Astrocyte (in vitro differentiated cells and primary cell): ENCODE results near the gene TRMT6. TPM values are rescaled to one million over a fixed set of nuclear protein-coding genes. Genes with fewer than 3 reads are reported as not detected.

ENCODE experiments used
- DNase-seq: peaks from one replicate; pipeline ENCODE4 v3.0.0-alpha.2; 2010; ENCODE audit warnings: low read depth
- FAIRE-seq: peaks from 2 replicates; lab custom pipeline; 2011; peaks lifted over from hg19 to GRCh38; lab: Jason Lieb, UNC
- H2AFZ ChIP-seq: 2 replicates; pipeline ENCODE4 v1.6.0; 2012; ENCODE audit warnings: low read depth, low read length, inconsistent platforms
- H3K27ac ChIP-seq: 2 replicates; pipeline ENCODE4 v1.5.1; 2011; ENCODE audit warnings: low read depth, low read length, inconsistent platforms
- H3K27me3 ChIP-seq: 2 replicates; pipeline ENCODE4 v1.6.0; 2011; ENCODE audit warnings: low read length, inconsistent platforms; ENCODE audit not compliant: insufficient read depth
- H3K36me3 ChIP-seq: 2 replicates; pipeline ENCODE4 v1.5.1; 2011; ENCODE audit warnings: low read length, inconsistent platforms; ENCODE audit not compliant: insufficient read depth
- H3K4me1 ChIP-seq: 2 replicates; pipeline ENCODE4 v1.5.1; 2011; ENCODE audit warnings: low read length, inconsistent platforms; ENCODE audit not compliant: insufficient read depth
- H3K4me2 ChIP-seq: 2 replicates; pipeline ENCODE4 v1.6.0; 2012; ENCODE audit warnings: low read length, inconsistent platforms
- H3K4me3 ChIP-seq: 2 replicates; pipeline ENCODE4 v1.5.1; 2011; ENCODE audit warnings: low read depth, mild to moderate bottlenecking, low read length, inconsistent platforms; ENCODE audit not compliant: insufficient read depth
- H3K79me2 ChIP-seq: 2 replicates; pipeline ENCODE4 v1.6.0; 2012; ENCODE audit warnings: mild to moderate bottlenecking, low read length, inconsistent platforms; ENCODE audit not compliant: insufficient read depth
- H3K9ac ChIP-seq: 2 replicates; pipeline ENCODE4 v1.6.0; 2012; ENCODE audit warnings: mild to moderate bottlenecking, low read length, inconsistent platforms
- H3K9me3 ChIP-seq: 2 replicates; pipeline ENCODE4 v1.5.1; 2012; ENCODE audit warnings: low read depth, mild to moderate bottlenecking, low read length, inconsistent platforms; ENCODE audit not compliant: insufficient read depth
- H4K20me1 ChIP-seq: 2 replicates; pipeline ENCODE4 v1.6.0; 2012; ENCODE audit warnings: low read length, inconsistent platforms; ENCODE audit not compliant: insufficient read depth
- H3K27ac Mint-ChIP-seq: one replicate; pipeline ENCODE4 v1.8.0; 2021; ENCODE audit warnings: mild to moderate bottlenecking, mixed read lengths; ENCODE audit not compliant: unreplicated experiment
- H3K27me3 Mint-ChIP-seq: one replicate; pipeline ENCODE4 v1.8.0; 2021; ENCODE audit warnings: low read depth, mixed read lengths; ENCODE audit not compliant: unreplicated experiment
- H3K36me3 Mint-ChIP-seq: one replicate; pipeline ENCODE4 v1.8.0; 2021; ENCODE audit warnings: low read depth, mixed read lengths; ENCODE audit not compliant: unreplicated experiment
- H3K4me1 Mint-ChIP-seq: one replicate; pipeline ENCODE4 v1.8.0; 2021; ENCODE audit warnings: low read depth, mixed read lengths; ENCODE audit not compliant: unreplicated experiment
- H3K4me3 Mint-ChIP-seq: one replicate; pipeline ENCODE4 v1.8.0; 2021; ENCODE audit warnings: mild to moderate bottlenecking, moderate library complexity, mixed read lengths; ENCODE audit not compliant: unreplicated experiment
- H3K9me3 Mint-ChIP-seq: one replicate; pipeline ENCODE4 v1.8.0; 2021; ENCODE audit warnings: mild to moderate bottlenecking, mixed read lengths; ENCODE audit not compliant: unreplicated experiment
- EZH2 ChIP-seq: IDR thresholded peaks from 2 replicates; pipeline ENCODE4 v1.6.1; 2012; ENCODE audit warnings: mild to moderate bottlenecking, low read length, inconsistent platforms; ENCODE audit not compliant: insufficient read depth
- total RNA-seq: library from RNA; stranded (reverse); gene quantifications from 2 replicates; pipeline ENCODE4 v1.2.1, GENCODE V29; 2021
- TF ChIP-seq, protein P1 (sequence below): IDR thresholded peaks from 2 replicates; pipeline ENCODE4 v1.5.1; 2011; ENCODE audit warnings: low read depth, mild to moderate bottlenecking, inconsistent platforms, low read length, moderate library complexity; ENCODE audit not compliant: insufficient read depth

The TRMT6 gene
- total RNA-seq, 1 donor from 2014 or later, result 14.4 TPM

DNA sequence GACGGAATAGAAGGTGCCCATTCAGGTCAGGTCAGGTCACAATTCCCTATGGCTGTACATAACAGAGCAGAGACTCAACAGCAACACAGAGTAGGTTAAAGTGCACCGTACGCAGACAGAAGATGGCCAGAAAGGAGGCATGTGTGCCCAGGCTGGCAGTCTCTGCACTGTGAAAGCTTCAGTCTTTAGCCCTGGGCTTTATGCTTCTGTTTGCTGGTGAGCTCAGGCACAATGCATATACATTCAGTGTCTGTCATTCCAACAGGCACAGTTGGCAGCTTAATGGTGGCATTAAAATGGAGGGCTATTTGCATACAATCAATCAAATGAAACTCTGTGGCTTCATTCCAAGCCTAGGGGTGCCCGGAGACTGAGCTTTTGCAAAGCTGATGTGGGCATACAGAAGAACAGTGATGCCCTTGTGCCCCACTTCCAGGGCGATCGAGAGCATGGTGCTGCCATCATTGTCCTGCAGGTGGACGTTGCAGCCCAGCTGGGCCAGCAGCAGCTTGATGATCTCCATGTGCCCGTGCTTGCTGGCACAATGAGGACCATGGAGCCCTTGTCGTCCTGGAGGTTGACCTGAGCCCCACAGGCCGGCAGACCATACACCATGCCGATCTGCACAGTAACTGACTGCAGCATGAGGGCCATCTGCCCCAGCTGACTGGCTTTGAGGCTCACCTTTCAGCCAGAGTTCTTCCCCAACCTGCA, 22.4 kb downstream of the TRMT6 start:
- TF ChIP-seq EZH2, result no peak
- TF ChIP-seq, protein P1, sequence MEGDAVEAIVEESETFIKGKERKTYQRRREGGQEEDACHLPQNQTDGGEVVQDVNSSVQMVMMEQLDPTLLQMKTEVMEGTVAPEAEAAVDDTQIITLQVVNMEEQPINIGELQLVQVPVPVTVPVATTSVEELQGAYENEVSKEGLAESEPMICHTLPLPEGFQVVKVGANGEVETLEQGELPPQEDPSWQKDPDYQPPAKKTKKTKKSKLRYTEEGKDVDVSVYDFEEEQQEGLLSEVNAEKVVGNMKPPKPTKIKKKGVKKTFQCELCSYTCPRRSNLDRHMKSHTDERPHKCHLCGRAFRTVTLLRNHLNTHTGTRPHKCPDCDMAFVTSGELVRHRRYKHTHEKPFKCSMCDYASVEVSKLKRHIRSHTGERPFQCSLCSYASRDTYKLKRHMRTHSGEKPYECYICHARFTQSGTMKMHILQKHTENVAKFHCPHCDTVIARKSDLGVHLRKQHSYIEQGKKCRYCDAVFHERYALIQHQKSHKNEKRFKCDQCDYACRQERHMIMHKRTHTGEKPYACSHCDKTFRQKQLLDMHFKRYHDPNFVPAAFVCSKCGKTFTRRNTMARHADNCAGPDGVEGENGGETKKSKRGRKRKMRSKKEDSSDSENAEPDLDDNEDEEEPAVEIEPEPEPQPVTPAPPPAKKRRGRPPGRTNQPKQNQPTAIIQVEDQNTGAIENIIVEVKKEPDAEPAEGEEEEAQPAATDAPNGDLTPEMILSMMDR, result no peak
- no peak for FAIRE-seq
- no peak overlapping the region for H2AFZ ChIP-seq

DNA sequence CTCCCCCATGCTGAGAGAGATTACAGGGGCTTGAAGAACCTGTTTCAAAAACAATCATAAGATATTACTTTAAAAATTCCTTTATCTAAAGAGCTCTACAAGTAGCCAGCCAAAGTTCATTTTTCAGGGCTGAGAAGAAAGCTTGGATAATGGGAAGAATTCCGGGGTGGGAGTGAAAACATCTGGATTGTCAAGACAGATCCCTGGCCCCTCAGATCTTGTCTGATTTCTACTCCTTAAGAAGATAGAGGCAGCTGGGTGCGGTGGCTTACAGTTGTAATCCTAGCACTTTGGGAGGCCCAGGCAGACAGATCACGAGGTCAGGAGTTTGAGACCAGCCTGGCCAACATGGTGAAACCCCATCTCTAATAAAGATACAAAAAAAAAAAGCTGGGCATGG, 24.8 kb downstream of the TRMT6 start:
- H2AFZ ChIP-seq, result no peak overlapping the region
- H3K4me3 ChIP-seq, result no peak overlapping the region
- H3K9me3 ChIP-seq, result no peaks in the 10 kb centered on the region
- H3K9ac ChIP-seq, result no peak overlapping the region
- no peaks in the 10 kb centered on the region for H3K36me3 ChIP-seq
- H3K4me1 ChIP-seq, result no peaks in the 10 kb centered on the region
- FAIRE-seq (no peak), DNase-seq (no peak)
- H3K4me1 Mint-ChIP-seq, result peaks cover under 1% of the 10 kb centered on the region
- no peak overlapping the region for H3K27ac ChIP-seq
- H3K4me3 Mint-ChIP-seq, result no peak overlapping the region
- no peaks in the 10 kb centered on the region for H4K20me1 ChIP-seq
- H3K4me2 ChIP-seq, result no peak overlapping the region
- H3K9me3 Mint-ChIP-seq, result peaks cover 2% of the 10 kb centered on the region
- no peaks in the 10 kb centered on the region for H3K36me3 Mint-ChIP-seq
- no peak for TF ChIP-seq EZH2
- TF ChIP-seq, protein P1, result no peak
- peaks cover 7% of the 10 kb centered on the region for H3K27me3 Mint-ChIP-seq
- no peak overlapping the region for H3K27ac Mint-ChIP-seq
- H3K27me3 ChIP-seq, result peaks cover 6% of the 10 kb centered on the region
- H3K79me2 ChIP-seq, result no peaks in the 10 kb centered on the region

More for the DNA sequence above, 22.4 kb downstream of the TRMT6 start:
- Mint-ChIP-seq H3K36me3 (no peaks in the 10 kb centered on the region), H3K27ac (no peak overlapping the region), H3K4me3 (no peak overlapping the region), H3K9me3 (peaks cover 2% of the 10 kb centered on the region), H3K27me3 (peaks cover 7% of the 10 kb centered on the region), H3K4me1 (no peaks in the 10 kb centered on the region)
- H3K4me1 ChIP-seq, result no peaks in the 10 kb centered on the region
- peaks cover 8% of the 10 kb centered on the region for H3K27me3 ChIP-seq
- H3K9ac ChIP-seq, result no peak overlapping the region
- no peaks in the 10 kb centered on the region for H4K20me1 ChIP-seq
- H3K4me2 ChIP-seq, result no peak overlapping the region
- H3K9me3 ChIP-seq, result no peaks in the 10 kb centered on the region
- DNase-seq, result no peak
- H3K4me3 ChIP-seq, result no peak overlapping the region
- no peaks in the 10 kb centered on the region for H3K36me3 ChIP-seq
- H3K79me2 ChIP-seq, result no peaks in the 10 kb centered on the region
- no peak overlapping the region for H3K27ac ChIP-seq

DNA sequence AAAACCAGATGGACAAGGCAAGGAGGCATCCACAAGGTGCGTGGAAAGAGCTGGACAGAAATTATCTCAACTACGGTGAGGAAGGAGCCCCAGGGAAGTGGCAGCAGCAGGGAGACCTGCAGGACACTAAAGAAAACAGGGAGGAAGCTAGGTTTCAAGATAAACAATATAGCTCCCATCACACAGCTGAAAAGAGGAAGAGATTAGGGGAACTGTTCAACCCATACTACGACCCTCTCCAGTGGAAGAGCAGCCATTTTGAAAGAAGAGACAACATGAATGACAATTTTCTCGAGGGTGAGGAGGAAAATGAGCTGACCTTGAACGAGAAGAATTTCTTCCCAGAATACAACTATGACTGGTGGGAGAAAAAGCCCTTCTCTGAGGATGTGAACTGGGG, 26.8 kb downstream of the TRMT6 start:
- peaks cover 3% of the 10 kb centered on the region for H3K27me3 Mint-ChIP-seq
- H4K20me1 ChIP-seq, result no peaks in the 10 kb centered on the region
- no peaks in the 10 kb centered on the region for H3K36me3 ChIP-seq
- TF ChIP-seq EZH2, result no peak
- TF ChIP-seq, protein P1, result no peak
- H3K79me2 ChIP-seq, result no peaks in the 10 kb centered on the region
- no peak overlapping the region for H3K4me2 ChIP-seq
- H3K9me3 Mint-ChIP-seq, result peaks cover 2% of the 10 kb centered on the region
- H3K27ac Mint-ChIP-seq, result no peak overlapping the region
- H3K4me3 Mint-ChIP-seq, result no peak overlapping the region
- no peaks in the 10 kb centered on the region for H3K36me3 Mint-ChIP-seq
- no peak overlapping the region for H3K27ac ChIP-seq
- H3K9me3 ChIP-seq, result no peaks in the 10 kb centered on the region
- H3K4me3 ChIP-seq, result no peak overlapping the region
- peaks cover 18% of the 10 kb centered on the region for H3K4me1 ChIP-seq
- no peak overlapping the region for H3K9ac ChIP-seq
- H3K4me1 Mint-ChIP-seq, result peaks cover 19% of the 10 kb centered on the region
- no peak for FAIRE-seq
- DNase-seq, result no peak
- no peak overlapping the region for H2AFZ ChIP-seq
- H3K27me3 ChIP-seq, result peaks cover 2% of the 10 kb centered on the region
